WERI-Rb-1 (cell line): ENCODE results near the gene LEP.
A peak's percentile ranks its signal among the peaks of the same experiment; 100 is the strongest.

ENCODE experiments used
- DNase-seq: peaks from one replicate; pipeline ENCODE4 v3.0.0-alpha.2; 2020
- H3K27ac ChIP-seq: fragments of 250-450 bp; sonication (Bioruptor Pico); 2 replicates; pipeline ENCODE4 v1.5.1; 2020; ENCODE audit warnings: mild to moderate bottlenecking, moderate library complexity
- H3K27me3 ChIP-seq: fragments of 250-450 bp; sonication (Bioruptor Pico); 2 replicates; pipeline ENCODE4 v1.5.1; 2021; ENCODE audit warnings: mild to moderate bottlenecking, low read depth, moderate library complexity; ENCODE audit not compliant: insufficient read depth, severe bottlenecking
- H3K36me3 ChIP-seq: fragments of 250-450 bp; sonication (Bioruptor Pico); 2 replicates; pipeline ENCODE4 v1.5.1; 2020; ENCODE audit warnings: mild to moderate bottlenecking, moderate library complexity
- H3K4me3 ChIP-seq: 2 replicates; pipeline ENCODE4 v1.5.1; 2011; ENCODE audit warnings: low read depth, mild to moderate bottlenecking, control low read depth, low read length
- H3K9me3 ChIP-seq: fragments of 250-450 bp; sonication (Bioruptor Pico); 2 replicates; pipeline ENCODE4 v1.5.1; 2021; ENCODE audit warnings: mild to moderate bottlenecking, moderate library complexity; ENCODE audit not compliant: severe bottlenecking
- CTCF ChIP-seq: IDR thresholded peaks from 2 replicates; pipeline ENCODE4 v1.5.1; 2011; ENCODE audit warnings: low read depth, mild to moderate bottlenecking, control low read depth, inconsistent platforms, low read length

The LEP gene

DNA sequence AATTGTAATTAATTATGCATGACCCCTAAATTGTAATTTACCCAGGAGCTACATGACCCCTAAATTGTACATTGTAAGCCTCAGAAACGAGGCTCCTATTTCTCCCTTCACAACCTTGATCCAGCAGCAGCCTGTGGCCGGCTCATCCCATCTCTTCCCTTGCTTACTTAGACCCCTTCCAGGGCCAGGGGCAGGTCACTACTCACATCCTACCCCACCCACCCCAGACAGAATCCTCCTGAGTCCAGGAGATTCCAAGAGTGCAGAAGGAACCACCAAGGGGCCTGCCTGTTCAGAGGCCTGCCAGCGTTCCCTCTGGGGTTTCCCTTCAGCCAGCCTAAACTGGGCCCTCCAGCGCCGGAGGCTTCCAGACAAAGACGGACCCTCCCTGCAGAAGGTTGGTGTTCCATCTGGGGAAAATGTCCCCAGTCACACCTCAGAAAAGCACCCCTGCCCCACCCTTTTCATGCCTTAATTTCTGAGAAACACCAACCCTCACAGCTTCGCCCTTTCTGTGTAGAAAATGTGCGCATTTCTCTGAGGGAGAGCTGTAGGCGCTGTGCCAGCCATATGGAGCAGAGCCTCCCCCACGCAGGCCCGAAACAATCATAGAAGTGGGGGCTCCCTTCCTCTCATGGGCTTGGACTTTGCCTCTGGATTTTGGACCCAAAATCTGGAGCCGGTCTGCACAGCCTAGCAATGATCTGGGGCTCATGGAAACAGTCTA, 19.2 kb downstream of the LEP start:
- H3K27ac ChIP-seq, result peak overlapping the region; percentile 80

DNA sequence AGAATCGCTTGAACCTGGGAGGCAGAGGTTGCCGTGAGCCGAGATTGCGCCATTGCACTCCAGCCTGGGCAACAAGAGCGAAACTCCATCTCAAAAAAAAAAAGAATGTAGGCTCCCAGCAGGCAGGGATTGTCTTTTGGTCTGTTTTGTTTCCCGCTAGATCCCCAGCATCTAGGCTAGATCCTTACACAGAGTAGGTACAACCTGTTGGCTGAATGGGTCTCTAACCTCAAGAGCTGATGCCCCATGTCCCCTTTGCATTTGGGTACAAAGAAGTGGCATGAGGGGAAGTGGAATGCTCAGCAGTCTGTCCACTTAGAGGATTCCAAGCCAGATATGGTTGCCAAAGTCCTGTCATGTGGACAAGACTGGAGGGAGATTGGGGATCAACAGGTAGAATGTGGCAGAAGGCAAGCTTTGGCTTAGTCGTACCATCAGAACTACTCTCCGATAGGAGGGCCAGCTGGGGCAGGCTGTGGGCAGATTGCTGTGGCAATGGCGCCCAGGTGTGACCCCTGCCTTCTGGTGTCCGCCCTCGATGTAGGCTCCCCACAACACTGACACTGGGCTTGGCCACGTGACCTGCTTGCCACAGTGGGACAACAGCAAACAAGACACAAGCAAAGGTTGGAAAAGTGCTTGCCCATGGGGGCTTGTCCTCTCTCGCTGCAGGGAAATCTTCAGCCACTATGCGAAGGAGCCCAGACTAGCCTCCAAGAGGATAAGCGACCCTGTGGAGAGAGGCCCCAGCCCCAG, 21.4 kb downstream of the LEP start:
- TF ChIP-seq CTCF, result no peak
- no peaks in the 10 kb centered on the region for H3K36me3 ChIP-seq
- H3K27me3 ChIP-seq, result no peaks in the 10 kb centered on the region
- no peaks in the 10 kb centered on the region for H3K9me3 ChIP-seq
- DNase-seq, result no peak
- H3K4me3 ChIP-seq, result no peak overlapping the region
- no peak overlapping the region for H3K27ac ChIP-seq

More for the DNA sequence above, 19.2 kb downstream of the LEP start:
- TF ChIP-seq CTCF, result no peak
- Histone ChIP-seq H3K27me3 (no peaks in the 10 kb centered on the region), H3K36me3 (no peaks in the 10 kb centered on the region), H3K9me3 (no peaks in the 10 kb centered on the region), H3K4me3 (no peak overlapping the region)
- DNase-seq, result no peak

- no peak for TF ChIP-seq CTCF
- Histone ChIP-seq H3K4me3 (no peak overlapping the region), H3K36me3 (no peaks in the 10 kb centered on the region), H3K27me3 (no peaks in the 10 kb centered on the region), H3K27ac (no peak overlapping the region), H3K9me3 (no peaks in the 10 kb centered on the region)
- no peak for DNase-seq
Observed at GRCh38 chr7:128263420-128263819, 22.3 kb downstream of the LEP start.

DNA sequence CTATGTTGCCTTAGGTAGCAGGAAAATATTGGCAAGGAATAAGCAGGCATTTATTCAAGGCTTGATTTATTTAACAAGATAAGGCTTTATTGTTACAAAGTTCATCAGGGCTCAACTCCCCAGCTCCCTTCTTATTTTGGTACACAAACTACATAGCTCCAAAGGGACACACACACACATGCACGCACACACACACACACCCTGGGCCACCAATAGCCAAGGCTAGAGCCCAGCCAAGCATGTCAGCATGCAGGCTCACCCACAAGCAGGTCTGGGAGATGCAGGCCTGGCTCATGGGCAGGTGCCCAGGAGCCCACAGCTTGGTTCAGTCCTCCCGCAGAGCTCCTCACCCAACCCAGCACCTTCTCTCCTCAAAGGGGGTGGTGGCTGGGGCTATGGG, 23.4 kb downstream of the LEP start:
- Histone ChIP-seq H3K9me3 (no peaks in the 10 kb centered on the region), H3K27me3 (no peaks in the 10 kb centered on the region), H3K27ac (no peak overlapping the region), H3K36me3 (no peaks in the 10 kb centered on the region), H3K4me3 (no peak overlapping the region)
- no peak for DNase-seq
- no peak for TF ChIP-seq CTCF

DNA sequence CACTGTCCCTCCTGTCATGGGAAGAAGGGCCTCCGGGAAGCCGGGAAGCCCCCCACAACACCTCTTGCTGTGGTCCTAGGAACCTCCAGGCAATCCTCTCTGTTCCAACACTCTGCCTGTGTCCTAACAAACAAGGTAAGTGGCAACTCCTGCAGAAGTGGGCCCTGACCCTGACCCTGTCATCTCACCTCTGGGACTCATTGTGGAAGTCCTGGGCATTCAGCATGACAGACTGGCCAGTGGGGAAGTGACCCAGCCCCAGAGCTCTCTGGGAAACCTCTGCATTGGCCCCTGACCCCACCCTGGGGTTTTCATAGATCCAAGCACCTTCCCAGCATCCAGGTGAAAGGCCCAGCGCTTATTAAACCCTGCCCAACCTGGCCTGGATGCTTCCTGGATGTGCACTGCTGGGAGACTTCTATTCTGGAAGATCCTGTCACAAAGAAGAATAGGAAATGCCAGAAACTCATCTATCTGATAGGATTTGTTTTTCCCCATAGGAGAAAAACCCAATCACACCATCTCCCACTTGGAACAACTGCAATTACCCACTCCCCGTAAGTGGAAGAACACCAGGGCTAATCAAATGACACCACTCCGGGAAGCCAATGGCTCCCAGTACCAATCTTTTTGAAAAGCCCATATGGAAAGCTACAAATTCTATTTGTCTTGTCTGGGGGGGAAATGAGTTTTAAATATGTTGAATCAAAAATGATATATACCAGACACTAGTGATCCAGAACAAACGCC, 24.3 kb downstream of the LEP start:
- no peak for TF ChIP-seq CTCF
- no peaks in the 10 kb centered on the region for H3K36me3 ChIP-seq
- DNase-seq, result no peak

More for the DNA sequence above, 24.3 kb downstream of the LEP start:
- no peaks in the 10 kb centered on the region for H3K27me3 ChIP-seq
- no peak overlapping the region for H3K27ac ChIP-seq
- H3K9me3 ChIP-seq, result no peaks in the 10 kb centered on the region
- no peak overlapping the region for H3K4me3 ChIP-seq
